GM10266 (cell line): Measurements from ENCODE around the gene LHX4.

Experiments used
- DNase-seq: peaks from one replicate; pipeline ENCODE4 v3.0.0; 2012; ENCODE audit errors: extremely low spot score
- CTCF ChIP-seq: IDR thresholded peaks from 2 replicates; pipeline ENCODE4 v1.5.1; 2012; ENCODE audit warnings: mild to moderate bottlenecking, low read depth; ENCODE audit not compliant: control insufficient read depth, insufficient read depth; ENCODE audit errors: missing control alignments

The LHX4 gene

GRCh38 chr1:180225403-180225802 lies 4.7 kb upstream of the LHX4 start:
- DNase-seq: no peak
- no peak for TF ChIP-seq CTCF

- TF ChIP-seq CTCF: no peak
- no peak for DNase-seq
Measured at GRCh38 chr1:180227861-180228647, 2.0 kb upstream of the LHX4 start.

- TF ChIP-seq CTCF: no peak
- peak; percentile 68 for DNase-seq
Measured at GRCh38 chr1:180228648-180229482, 1.2 kb upstream of the LHX4 start.

GRCh38 chr1:180230416-180230790 lies 339 bp downstream of the LHX4 start:
- TF ChIP-seq CTCF: no peak
- peak; percentile 74 for DNase-seq

GRCh38 chr1:180230791-180231505 lies 884 bp downstream of the LHX4 start:
- DNase-seq: peak; percentile 62
- no peak for TF ChIP-seq CTCF

- peak; percentile 62 for DNase-seq
- no peak for TF ChIP-seq CTCF
Measured at GRCh38 chr1:180231506-180231921, 1.4 kb downstream of the LHX4 start.
